HG03095 (cell line): ENCODE data around the gene TLL2.
"Not testable (repeated sequence)": the region's sequence is repeated elsewhere in the genome, so short reads cannot be mapped to it uniquely, and the experiment has no call there.

Source experiments
- ATAC-seq: cut with Tn5 transposase; IDR thresholded peaks from one replicate; pipeline ENCODE4 v1.9.1; 2021; ENCODE audit warnings: moderate library complexity; ENCODE audit not compliant: unreplicated experiment

The TLL2 gene

GRCh38 chr10:96513698-96514561 lies at the start of gene TLL2:
Gene TLL2 (minus strand): TSS chr10:96513926. CDS start chr10:96513685, 241 bp downstream.
- ATAC-seq: peak; percentile 75

DNA sequence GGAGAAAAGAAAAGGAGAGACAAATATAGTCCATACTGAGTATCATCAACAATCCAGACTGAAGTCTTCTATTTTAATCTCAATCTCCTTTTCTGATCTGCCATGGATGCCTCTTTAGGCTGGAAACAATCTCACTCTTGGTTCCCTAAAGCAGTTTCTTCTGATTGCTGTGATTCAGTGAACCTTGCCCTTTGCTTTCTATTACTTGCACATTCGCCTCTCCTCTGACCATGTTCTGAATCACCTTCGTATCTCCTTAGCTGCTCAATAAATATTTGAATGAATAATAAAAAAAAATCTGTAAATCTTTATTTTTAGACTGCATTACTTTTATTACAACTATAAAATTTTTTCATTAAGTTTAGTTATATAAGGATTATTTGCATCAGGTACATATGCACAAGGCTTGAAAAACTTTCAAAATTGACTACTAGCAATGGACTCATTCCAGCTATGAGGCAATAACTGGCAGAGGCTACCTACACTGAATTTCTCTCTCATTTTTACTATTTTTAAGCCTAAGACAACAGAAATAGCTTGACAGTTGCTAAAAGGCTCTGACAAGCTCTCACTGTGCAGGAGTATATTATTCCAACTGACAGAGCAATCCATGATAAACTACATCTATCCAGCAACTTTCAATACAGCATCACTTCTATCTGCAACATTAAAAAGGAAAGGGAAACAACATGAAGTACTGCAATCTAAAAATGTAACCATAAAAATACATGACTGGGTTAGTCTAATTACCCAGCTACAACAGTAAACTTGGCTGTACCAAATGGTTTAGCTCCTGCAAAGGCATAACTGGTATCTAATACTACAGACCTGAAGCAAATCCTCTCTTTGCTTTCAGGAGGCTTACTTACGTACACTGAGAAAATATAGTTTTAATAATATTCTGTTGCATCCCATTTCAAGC lies 47.5 kb upstream of the TLL2 start:
- no peak for ATAC-seq

- ATAC-seq: no peak
These were observed 46.8 kb upstream of the TLL2 start for GRCh38 chr10:96560489-96560888.

DNA sequence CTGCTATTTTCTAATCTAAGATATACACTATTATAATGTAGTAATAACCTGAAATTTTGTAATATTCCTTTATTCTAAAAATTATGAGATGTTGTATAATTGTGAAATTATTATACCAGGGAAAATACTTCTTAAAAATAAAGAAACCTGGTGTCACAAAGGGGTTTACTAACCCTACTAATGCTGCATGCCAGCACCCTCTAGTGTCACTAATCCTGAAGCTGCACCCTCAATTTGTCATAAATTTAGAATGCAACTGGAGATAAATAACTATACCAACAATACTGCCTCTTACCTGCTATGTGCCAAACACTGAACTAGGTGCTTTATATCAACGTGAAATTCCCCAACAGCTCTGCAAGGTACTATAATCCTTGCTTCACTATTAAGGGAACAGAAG lies 42.3 kb upstream of the TLL2 start:
- ATAC-seq: no peak

- ATAC-seq: no peak
These were observed 41.6 kb upstream of the TLL2 start for GRCh38 chr10:96555330-96555729.

DNA sequence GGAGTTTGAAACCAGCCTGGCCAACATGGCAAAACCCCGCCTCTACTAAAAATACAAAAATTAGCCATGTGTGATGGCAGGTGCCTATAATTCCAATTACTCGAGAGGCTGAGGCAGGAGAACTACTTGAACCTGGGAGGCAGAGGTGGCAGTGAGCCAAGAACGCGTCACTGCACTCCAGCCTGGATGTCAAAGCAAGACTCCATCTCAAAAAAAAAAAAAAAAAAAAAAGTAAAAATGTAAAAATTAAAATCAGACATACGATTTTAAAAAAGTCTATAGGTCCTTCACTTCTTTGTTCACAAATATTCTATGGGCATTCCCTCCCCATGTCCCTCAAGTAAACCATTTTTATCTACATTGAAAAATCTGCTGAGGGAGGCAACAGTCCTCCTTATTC lies 34.9 kb upstream of the TLL2 start:
- no peak for ATAC-seq

GRCh38 chr10:96545558-96545957 lies 31.8 kb upstream of the TLL2 start:
- not testable (repeated sequence) for ATAC-seq

DNA sequence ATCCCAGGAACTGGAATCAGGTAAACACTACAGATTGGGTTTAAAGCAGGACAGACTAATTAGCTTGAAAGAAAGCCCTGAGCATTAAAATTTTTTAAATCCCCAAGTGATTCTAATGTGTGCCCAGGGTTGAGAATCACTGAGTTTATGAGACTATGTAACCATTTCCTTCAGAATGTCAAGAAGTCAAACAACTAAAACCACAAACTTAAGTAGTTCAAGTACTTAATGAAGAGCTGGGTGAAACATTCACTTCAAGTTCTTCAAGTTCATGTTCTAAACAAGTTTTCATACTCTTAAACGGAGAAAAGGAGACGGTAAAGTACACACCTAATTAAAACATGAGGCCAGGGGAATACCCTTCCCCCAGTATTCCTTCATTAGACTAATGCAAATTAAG lies 28.2 kb upstream of the TLL2 start:
- no peak for ATAC-seq

- no peak for ATAC-seq
These were observed 26.5 kb upstream of the TLL2 start for GRCh38 chr10:96540240-96540639.

- no peak for ATAC-seq
These were observed 25.0 kb upstream of the TLL2 start for GRCh38 chr10:96538683-96539082.

DNA sequence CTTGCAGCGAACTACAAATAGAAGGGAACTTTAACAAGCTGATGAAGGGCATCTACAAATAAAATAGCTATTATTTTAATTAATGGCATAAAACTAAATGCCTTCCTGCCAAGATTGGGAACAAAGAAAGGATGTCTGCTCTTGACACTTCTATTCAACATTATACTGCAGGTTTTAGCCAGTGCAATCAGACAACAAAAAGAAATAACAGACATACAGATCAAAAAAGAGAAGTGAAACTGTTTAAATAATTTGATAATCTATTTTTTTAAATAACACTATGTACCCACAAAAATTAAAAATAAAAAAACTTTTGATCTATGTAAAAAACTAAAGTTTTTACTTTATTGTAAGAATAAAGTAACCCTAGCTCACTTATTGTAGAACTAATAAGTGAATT lies 22.4 kb upstream of the TLL2 start:
- ATAC-seq: no peak

DNA sequence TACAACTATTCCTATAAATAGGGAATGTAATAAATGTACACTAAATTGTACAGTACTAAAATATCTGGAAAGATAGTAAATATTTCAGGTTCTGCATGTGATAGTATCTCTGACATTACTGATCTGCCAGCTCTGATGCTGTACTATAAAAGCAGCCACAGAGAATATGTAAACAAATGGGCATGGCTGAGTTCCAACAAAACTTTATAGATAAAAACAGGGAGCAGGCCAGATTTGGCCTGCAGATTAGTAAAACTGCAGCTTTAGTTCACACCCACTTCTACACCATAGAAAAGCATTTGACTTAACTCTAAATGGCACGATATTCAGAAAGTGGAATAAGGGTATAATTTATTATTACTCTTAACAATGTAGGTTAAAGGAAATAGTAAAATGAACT lies 18.8 kb upstream of the TLL2 start:
- no peak for ATAC-seq

- ATAC-seq: no peak
These were observed 16.0 kb upstream of the TLL2 start for GRCh38 chr10:96529634-96530279.

- ATAC-seq: no peak
These were observed 11.0 kb upstream of the TLL2 start for GRCh38 chr10:96524741-96525140.

DNA sequence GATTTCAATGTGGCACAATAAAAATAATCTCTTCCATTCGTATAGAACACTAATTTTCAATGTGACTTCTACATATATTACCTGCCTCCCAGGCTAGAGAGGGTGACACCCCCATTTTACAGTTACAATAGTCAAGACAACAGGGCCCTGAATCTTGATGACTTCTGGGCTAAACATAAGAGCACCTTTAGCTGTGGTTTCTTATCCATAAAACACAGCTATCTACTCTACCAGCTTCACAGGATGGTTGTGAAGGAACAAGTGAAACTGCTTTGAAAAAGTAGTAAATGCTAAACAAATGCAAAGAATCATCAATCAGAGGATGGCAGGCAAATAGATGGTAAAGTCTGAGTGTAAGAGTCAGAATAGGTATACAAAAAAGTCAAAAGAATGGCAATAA lies 3.6 kb upstream of the TLL2 start:
- no peak for ATAC-seq

GRCh38 chr10:96516337-96516736 lies 2.6 kb upstream of the TLL2 start:
- no peak for ATAC-seq

DNA sequence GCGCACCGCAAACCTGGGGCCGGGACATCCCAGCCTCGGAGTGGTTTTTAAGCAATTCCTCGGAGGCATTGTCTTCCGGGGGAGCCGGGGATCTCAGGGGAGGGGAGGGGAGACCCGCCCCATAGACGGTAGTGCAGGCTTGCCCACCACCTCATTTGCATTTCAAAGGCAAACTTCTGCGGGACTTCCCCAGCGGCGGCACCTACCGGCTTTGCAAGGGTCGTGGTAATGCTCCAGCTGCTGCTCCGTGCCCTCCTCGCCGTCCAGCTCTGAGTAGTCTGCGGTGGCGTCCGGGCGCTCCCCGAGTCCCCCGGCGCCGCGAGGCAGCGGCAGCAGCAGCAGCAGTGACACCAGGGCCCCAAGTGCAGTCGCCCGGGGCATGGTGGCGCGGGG lies 425 bp downstream of the TLL2 start:
- ATAC-seq: peak; percentile 35

DNA sequence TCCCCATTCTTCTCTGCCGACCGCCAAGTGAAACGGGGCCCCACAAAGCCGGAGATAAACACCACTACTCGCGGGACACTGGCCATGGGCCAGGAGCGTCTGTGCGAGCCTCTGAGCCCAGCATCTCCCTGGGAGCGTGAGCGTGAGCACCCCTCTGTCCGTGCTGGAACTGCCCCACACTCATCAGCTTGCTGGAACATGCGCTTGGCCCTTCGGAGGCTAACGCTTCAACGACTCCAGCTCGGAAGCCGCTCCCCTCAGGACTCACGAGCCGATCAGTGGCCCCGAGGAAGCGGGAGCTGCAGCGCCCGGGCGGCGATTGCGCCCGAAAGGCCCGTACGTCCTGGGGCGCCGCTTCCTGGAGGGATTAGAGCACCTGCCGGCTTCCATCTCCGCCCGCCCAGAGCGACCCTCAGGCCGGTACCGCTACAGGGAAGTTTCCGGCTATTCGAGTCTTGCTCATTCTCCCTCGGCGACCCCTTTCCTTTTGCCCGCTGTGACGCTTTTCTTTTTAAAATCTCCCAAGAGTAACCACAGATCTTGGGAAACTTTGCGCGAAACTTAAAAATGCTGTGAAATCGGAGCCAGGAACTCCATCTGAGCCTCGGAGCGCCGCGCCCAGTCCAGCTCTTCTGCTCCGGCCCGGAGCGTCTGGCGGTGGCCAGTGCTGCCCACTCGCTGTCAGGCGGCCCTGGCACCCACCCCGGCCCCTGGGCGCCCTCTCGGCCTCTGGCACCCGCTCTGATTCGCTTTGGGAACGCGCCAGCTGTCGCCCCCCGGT lies 1.0 kb downstream of the TLL2 start:
- ATAC-seq: no peak

GRCh38 chr10:96511044-96511945 lies 2.4 kb downstream of the TLL2 start:
- ATAC-seq: no peak
